SK-N-SH (cell line): ENCODE data around the gene PHLPP1.

Experiments used
- CTCF ChIP-seq: fragments of 200-600 bp; sonication (generic); IDR thresholded peaks from 2 replicates; pipeline ENCODE4 v1.6.1; 2017; ENCODE audit warnings: antibody characterized with exemption, mild to moderate bottlenecking, moderate library complexity
- FOXM1 ChIP-seq: IDR thresholded peaks from 2 replicates; pipeline ENCODE4 v1.4.0; 2012; ENCODE audit warnings: low read depth, mild to moderate bottlenecking
- JUND ChIP-seq: IDR thresholded peaks from 2 replicates; pipeline ENCODE4 v1.4.0; 2012
- POLR2AphosphoS5 ChIP-seq: IDR thresholded peaks from 2 replicates; pipeline ENCODE4 v1.6.1; 2012; ENCODE audit warnings: low read depth, low read length
- RAD21 ChIP-seq: IDR thresholded peaks from 2 replicates; pipeline ENCODE4 v1.6.1; 2012; ENCODE audit warnings: mild to moderate bottlenecking, low read length
- RXRA ChIP-seq: IDR thresholded peaks from 2 replicates; pipeline ENCODE4 v1.4.0; 2012; ENCODE audit warnings: low read depth, mild to moderate bottlenecking, borderline replicate concordance
- TAF1 ChIP-seq: IDR thresholded peaks from 2 replicates; pipeline ENCODE4 v1.6.1; 2012; ENCODE audit warnings: low read depth, mild to moderate bottlenecking, low read length, moderate library complexity, borderline replicate concordance
- TEAD4 ChIP-seq: IDR thresholded peaks from 2 replicates; pipeline ENCODE4 v1.4.0; 2012; ENCODE audit warnings: mild to moderate bottlenecking, borderline replicate concordance; ENCODE audit not compliant: insufficient read depth
- TF ChIP-seq, protein P1 (sequence below): IDR thresholded peaks from 2 replicates; pipeline ENCODE4 v1.4.0; 2012; ENCODE audit warnings: low read depth, borderline replicate concordance

DNA sequence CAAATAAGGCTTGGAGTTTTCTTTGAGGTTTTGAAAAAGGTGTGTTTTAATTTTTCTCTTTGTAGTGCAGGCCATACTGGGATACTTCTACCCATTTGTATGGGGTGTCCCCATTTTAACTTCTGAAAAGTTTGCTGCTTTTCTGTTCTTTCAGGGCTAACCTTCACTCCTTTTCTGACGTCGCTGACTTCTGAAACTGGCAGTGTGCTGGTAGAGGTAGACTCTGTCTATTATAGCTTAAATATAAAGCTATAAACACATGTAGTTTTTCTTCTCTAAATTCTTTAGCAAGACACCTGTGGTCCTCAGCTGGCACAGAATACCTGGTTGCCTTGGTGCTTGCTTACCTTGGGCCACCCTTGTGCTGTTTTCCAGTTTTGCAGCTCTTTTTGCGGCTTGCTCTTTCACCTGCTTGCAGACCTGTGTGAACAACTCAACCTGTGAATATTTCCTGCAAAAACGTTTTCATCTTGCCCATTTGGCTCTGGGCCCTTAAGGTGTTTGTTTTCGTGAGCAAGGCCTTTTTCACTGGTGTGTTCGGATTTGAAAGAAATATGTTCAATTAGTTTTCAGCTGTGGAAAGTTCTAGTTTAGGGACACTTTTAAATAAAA, 42.2 kb downstream of the PHLPP1 start:
- TF ChIP-seq, protein P1, sequence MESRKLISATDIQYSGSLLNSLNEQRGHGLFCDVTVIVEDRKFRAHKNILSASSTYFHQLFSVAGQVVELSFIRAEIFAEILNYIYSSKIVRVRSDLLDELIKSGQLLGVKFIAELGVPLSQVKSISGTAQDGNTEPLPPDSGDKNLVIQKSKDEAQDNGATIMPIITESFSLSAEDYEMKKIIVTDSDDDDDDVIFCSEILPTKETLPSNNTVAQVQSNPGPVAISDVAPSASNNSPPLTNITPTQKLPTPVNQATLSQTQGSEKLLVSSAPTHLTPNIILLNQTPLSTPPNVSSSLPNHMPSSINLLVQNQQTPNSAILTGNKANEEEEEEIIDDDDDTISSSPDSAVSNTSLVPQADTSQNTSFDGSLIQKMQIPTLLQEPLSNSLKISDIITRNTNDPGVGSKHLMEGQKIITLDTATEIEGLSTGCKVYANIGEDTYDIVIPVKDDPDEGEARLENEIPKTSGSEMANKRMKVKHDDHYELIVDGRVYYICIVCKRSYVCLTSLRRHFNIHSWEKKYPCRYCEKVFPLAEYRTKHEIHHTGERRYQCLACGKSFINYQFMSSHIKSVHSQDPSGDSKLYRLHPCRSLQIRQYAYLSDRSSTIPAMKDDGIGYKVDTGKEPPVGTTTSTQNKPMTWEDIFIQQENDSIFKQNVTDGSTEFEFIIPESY, result no peak
- no peak for TF ChIP-seq TEAD4
- TF ChIP-seq TAF1, result no peak
- TF ChIP-seq CTCF, result no peak
- TF ChIP-seq RXRA, result no peak
- no peak for TF ChIP-seq FOXM1
- TF ChIP-seq JUND, result no peak
- no peak for TF ChIP-seq RAD21
- no peak for TF ChIP-seq POLR2AphosphoS5
